Raji (cell line): ENCODE data around the gene PDXK.

Experiments used
- POLR2A ChIP-seq: IDR thresholded peaks from 2 replicates; pipeline ENCODE4 v1.6.1; 2011; ENCODE audit warnings: low read depth, low read length, control low read depth; ENCODE audit not compliant: insufficient read depth

Gene PDXK

GRCh38 chr21:43761886-43762285, 43.0 kb downstream of the PDXK start:
- TF ChIP-seq POLR2A = no peak

DNA sequence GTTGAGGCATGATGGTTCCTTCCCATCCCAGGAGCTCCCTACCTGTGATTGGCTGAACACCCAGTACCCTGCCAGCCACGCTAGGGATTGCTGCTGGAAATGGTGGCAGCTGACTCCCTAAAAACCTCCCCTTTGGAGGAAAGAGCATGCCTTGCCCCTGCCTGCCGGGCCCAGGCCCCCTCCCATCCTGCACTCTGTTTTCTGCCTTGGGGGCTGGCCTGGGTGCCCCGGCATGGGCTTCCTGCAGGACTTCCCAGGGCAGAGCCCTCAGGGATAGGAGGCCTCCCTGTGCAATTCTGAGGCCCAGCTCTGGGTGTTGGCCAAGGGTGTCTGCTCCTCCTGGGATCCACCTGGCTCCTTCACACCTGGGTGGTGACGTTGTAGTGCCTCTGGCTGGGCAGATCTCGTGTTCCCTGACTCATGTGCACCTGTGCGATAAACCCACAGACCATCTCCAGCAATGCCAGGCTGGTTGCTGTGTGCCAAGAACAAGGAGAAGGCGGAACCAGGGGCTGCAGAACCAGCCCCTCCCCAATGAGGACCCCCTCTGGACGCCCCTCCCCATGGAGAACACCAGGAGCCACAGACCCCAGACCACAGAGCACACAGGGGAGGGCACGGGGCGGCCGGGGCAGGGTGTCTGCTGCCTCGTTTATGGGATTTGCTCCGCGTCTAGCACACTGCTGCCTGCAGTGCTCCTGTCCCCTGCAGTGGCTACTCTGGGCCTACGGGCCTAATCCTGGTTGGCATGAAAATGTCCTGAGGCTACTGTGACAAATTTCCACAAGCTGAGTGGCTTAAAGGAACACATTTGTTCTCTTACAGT, 43.6 kb downstream of the PDXK start:
- no peak for TF ChIP-seq POLR2A

- TF ChIP-seq POLR2A = no peak
These were observed 45.1 kb downstream of the PDXK start for GRCh38 chr21:43763901-43764523.

GRCh38 chr21:43764576-43765495, 45.9 kb downstream of the PDXK start:
- no peak for TF ChIP-seq POLR2A

DNA sequence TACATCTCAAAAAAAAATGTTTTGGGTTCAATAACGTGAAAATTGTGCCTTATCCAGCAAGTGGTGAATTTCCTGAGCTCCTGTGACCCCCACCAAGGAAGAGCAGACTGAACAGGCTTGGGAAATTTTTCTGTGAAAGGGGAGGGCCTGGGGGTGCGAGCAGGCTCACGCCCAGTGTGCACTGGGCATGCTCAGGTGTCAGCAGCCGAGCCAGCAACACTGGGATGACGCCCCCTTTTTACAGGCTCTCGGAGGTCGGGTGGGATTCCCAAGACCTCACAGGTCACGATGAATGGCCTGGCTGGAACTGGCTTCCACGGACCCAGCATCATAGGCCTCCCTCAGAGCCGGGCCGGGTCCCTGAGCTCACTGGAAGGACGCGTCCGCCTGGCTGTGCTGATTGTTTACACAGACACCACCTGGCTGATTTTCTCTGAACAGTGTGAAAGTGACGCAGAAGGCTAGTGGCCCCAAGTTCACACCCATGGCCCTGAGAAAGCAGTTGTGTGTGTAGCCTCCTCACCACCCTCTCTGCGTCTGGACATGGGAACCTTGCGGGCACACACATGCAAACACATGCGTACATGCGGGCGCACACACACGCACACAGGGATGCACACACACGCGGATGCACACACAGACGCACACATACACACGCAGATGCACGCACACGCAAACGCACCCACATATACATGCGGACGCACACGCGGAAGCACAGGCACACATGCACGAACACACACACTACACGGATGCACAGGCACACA, 48.0 kb downstream of the PDXK start:
- no peak for TF ChIP-seq POLR2A

DNA sequence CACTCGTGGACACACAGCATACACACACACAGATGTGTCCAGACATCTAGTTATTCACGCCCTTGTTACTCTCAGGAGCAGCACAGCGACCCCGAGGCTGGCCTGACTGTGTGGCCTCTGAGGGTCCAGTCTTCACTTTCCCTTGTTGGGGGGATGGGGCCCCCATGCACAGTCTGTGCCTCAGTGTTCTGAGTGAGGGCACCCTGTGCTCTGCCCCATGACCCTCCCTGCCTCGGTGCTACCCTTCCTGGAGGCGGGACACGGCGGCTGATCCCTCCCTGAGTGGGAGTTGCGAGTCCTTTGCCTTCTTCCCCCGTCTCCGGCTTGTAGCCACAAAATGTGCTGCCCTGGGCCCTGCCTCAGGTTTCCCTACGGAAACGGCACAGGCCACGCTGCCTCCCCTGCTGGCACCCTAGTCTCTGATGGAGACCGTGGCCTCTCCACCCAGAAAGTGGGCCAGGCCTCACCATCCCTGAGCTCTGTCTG, 48.6 kb downstream of the PDXK start:
- no peak for TF ChIP-seq POLR2A

- no peak for TF ChIP-seq POLR2A
These were observed 49.3 kb downstream of the PDXK start for GRCh38 chr21:43767984-43768867.

- TF ChIP-seq POLR2A = no peak
These were observed 49.9 kb downstream of the PDXK start for GRCh38 chr21:43768868-43769167.

DNA sequence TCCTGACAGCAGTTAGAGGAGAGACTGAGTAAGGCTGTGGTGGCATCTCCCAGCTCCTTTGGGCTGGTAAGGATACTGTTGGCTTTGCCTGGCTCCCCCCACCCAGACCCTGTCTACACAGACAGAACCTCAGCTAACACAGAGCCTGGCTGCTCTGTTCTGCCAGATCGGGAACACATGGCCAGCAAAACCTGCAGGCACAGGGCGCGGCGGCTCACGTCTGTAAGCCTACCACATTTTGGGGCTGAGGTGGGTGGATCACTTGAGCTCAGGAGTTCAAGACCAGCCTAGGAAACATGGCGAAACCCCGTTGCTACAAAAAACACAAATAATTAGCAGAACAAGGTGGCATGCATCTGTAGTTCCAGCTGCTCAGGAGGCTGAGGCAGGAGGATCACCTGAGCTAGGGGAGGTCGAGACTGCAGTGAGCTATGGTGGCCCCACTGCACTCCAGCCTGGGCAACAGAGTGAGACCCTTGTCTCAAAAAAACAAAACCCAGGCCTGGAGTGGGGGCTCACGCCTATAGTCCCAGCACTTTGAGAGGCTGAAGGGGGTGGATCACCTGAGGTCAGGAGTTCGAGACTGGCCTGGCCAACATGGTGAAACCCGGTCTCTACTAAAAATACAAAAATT, 50.5 kb downstream of the PDXK start:
- no peak for TF ChIP-seq POLR2A

DNA sequence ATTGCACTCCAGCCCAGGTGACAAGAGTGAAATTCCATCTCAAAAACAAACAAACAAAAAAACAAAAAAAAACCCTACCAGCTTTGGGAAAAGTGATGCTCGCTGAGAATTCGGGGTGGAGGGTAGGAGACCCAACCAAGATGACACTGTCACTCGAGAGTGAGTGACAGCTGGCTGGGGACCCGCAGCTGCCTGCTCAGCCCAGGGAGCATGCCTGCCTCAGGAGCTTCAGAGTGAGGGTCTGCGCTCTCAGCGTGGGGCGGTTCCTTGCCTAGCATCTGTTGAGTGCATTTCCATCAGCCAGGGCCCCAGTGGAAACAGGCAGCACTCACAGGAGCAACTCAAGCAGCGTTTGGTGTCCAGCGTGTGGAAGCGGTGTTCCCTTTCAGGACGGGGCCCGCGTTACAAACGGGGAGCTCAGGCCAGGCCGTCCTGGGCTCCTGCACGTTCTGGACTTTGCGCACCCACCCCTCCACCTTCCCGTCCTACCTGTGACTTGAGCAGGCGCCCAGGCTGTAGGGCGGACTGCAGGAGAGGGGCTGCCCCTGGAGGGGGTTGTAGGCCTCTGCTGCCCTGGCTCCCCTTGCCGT, 51.2 kb downstream of the PDXK start:
- TF ChIP-seq POLR2A = no peak

GRCh38 chr21:43771199-43771675, 52.3 kb downstream of the PDXK start:
- TF ChIP-seq POLR2A = no peak

GRCh38 chr21:43771698-43772424, 52.9 kb downstream of the PDXK start:
- no peak for TF ChIP-seq POLR2A
